GM15510 (cell line): ENCODE data around the gene RAB21.
A peak's percentile ranks its signal among the peaks of the same experiment; 100 is the strongest.

Source experiments
- POLR2A ChIP-seq: IDR thresholded peaks from 3 replicates; pipeline ENCODE4 v1.6.1; 2011; ENCODE audit warnings: borderline replicate concordance; ENCODE audit not compliant: insufficient read length; ENCODE audit errors: extremely low read depth

The RAB21 gene

GRCh38 chr12:71754461-71755145 lies at the start of gene RAB21:
RAB21 (plus strand) TSS chr12:71754863; CDS start chr12:71755130, 267 bp downstream.
- TF ChIP-seq POLR2A, result peak; percentile 84

GRCh38 chr12:71704920-71705319 lies 49.7 kb upstream of the RAB21 start:
- TF ChIP-seq POLR2A, result no peak

- TF ChIP-seq POLR2A, result no peak
These were observed 46.0 kb upstream of the RAB21 start for GRCh38 chr12:71708658-71709057.

GRCh38 chr12:71710276-71711125 lies 44.2 kb upstream of the RAB21 start:
- TF ChIP-seq POLR2A, result no peak

GRCh38 chr12:71718611-71719010 lies 36.1 kb upstream of the RAB21 start:
- no peak for TF ChIP-seq POLR2A

- TF ChIP-seq POLR2A, result no peak
These were observed 34.9 kb upstream of the RAB21 start for GRCh38 chr12:71719647-71720370.

- no peak for TF ChIP-seq POLR2A
These were observed 32.7 kb upstream of the RAB21 start for GRCh38 chr12:71721783-71722505.

- no peak for TF ChIP-seq POLR2A
These were observed 29.7 kb upstream of the RAB21 start for GRCh38 chr12:71725011-71725410.

- no peak for TF ChIP-seq POLR2A
These were observed 28.1 kb upstream of the RAB21 start for GRCh38 chr12:71726548-71726947.

GRCh38 chr12:71727958-71728357 lies 26.7 kb upstream of the RAB21 start:
- no peak for TF ChIP-seq POLR2A

GRCh38 chr12:71730936-71731335 lies 23.7 kb upstream of the RAB21 start:
- TF ChIP-seq POLR2A, result no peak

GRCh38 chr12:71731439-71732356 lies 23.0 kb upstream of the RAB21 start:
- TF ChIP-seq POLR2A, result no peak

GRCh38 chr12:71732357-71732712 lies 22.3 kb upstream of the RAB21 start:
- no peak for TF ChIP-seq POLR2A

- TF ChIP-seq POLR2A, result no peak
These were observed 17.5 kb upstream of the RAB21 start for GRCh38 chr12:71737197-71737596.
